MM.1S (cell line): ENCODE data around the gene NEURL1.

ENCODE experiments used
- DNase-seq: peaks from one replicate; pipeline ENCODE4 v3.0.0-alpha.2; 2015
- H2AFZ ChIP-seq: fragments of 300-600 bp; sonication (generic); 2 replicates; pipeline ENCODE4 v1.6.0; 2016; ENCODE audit warnings: antibody characterized with exemption, low read length
- H3F3A ChIP-seq: fragments of 300-600 bp; sonication (generic); 2 replicates; pipeline ENCODE4 v1.6.1; 2016; ENCODE audit warnings: mild to moderate bottlenecking, antibody characterized with exemption, low read length, moderate library complexity, mixed read lengths; ENCODE audit not compliant: insufficient read depth
- H3K27ac ChIP-seq: fragments of 300-600 bp; sonication (generic); 2 replicates; pipeline ENCODE4 v1.5.1; 2016; ENCODE audit warnings: mild to moderate bottlenecking, low read length
- H3K27me3 ChIP-seq: fragments of 300-600 bp; sonication (generic); replicated peaks from 2 replicates; pipeline ENCODE4 v1.6.0; 2016; ENCODE audit warnings: low read length; ENCODE audit not compliant: insufficient read depth
- H3K36me3 ChIP-seq: fragments of 300-600 bp; sonication (generic); replicated peaks from 2 replicates; pipeline ENCODE4 v1.6.1; 2016; ENCODE audit warnings: mild to moderate bottlenecking, low read length, mixed read lengths; ENCODE audit not compliant: insufficient read depth
- H3K4me1 ChIP-seq: fragments of 300-600 bp; sonication (generic); 2 replicates; pipeline ENCODE4 v1.6.1; 2016; ENCODE audit warnings: low read length, mixed read lengths
- H3K4me2 ChIP-seq: fragments of 300-600 bp; sonication (generic); 2 replicates; pipeline ENCODE4 v1.6.0; 2016; ENCODE audit warnings: low read depth, low read length
- H3K4me3 ChIP-seq: fragments of 300-600 bp; sonication (generic); 2 replicates; pipeline ENCODE4 v1.5.1; 2016; ENCODE audit warnings: low read length, mixed read lengths
- H3K79me2 ChIP-seq: fragments of 300-600 bp; sonication (generic); 2 replicates; pipeline ENCODE4 v1.6.1; 2016; ENCODE audit warnings: mixed run types, low read length, mixed read lengths
- H3K9ac ChIP-seq: fragments of 300-600 bp; sonication (generic); 2 replicates; pipeline ENCODE4 v1.6.1; 2016; ENCODE audit warnings: low read length, mixed read lengths
- H3K9me2 ChIP-seq: fragments of 300-600 bp; sonication (generic); replicated peaks from 2 replicates; pipeline ENCODE4 v1.6.1; 2016; ENCODE audit warnings: mild to moderate bottlenecking, low read length, mixed read lengths; ENCODE audit not compliant: insufficient read depth
- H3K9me3 ChIP-seq: fragments of 300-600 bp; sonication (generic); replicated peaks from 2 replicates; pipeline ENCODE4 v1.6.1; 2016; ENCODE audit warnings: mild to moderate bottlenecking, low read length, mixed read lengths; ENCODE audit not compliant: insufficient read depth
- H4K20me1 ChIP-seq: fragments of 300-600 bp; sonication (generic); 2 replicates; pipeline ENCODE4 v1.6.1; 2016; ENCODE audit warnings: mild to moderate bottlenecking, low read length, moderate library complexity, mixed read lengths; ENCODE audit not compliant: insufficient read depth
- EZH2 ChIP-seq: fragments of 300-600 bp; sonication (generic); optimal IDR thresholded peaks from 2 replicates; pipeline ENCODE3; 2017; ENCODE audit warnings: low read depth, mild to moderate bottlenecking, antibody characterized with exemption, low read length, mixed read lengths
- EZH2phosphoT487 ChIP-seq: fragments of 300-600 bp; sonication (generic); IDR thresholded peaks from 2 replicates; pipeline ENCODE4 v1.6.1; 2018; ENCODE audit warnings: antibody characterized with exemption, low read length
- TF ChIP-seq, protein P1 (sequence below): fragments of 300-600 bp; sonication (generic); IDR thresholded peaks from 2 replicates; pipeline ENCODE4 v1.5.1; 2016; ENCODE audit warnings: antibody characterized with exemption, low read length, mixed read lengths

Gene NEURL1

DNA sequence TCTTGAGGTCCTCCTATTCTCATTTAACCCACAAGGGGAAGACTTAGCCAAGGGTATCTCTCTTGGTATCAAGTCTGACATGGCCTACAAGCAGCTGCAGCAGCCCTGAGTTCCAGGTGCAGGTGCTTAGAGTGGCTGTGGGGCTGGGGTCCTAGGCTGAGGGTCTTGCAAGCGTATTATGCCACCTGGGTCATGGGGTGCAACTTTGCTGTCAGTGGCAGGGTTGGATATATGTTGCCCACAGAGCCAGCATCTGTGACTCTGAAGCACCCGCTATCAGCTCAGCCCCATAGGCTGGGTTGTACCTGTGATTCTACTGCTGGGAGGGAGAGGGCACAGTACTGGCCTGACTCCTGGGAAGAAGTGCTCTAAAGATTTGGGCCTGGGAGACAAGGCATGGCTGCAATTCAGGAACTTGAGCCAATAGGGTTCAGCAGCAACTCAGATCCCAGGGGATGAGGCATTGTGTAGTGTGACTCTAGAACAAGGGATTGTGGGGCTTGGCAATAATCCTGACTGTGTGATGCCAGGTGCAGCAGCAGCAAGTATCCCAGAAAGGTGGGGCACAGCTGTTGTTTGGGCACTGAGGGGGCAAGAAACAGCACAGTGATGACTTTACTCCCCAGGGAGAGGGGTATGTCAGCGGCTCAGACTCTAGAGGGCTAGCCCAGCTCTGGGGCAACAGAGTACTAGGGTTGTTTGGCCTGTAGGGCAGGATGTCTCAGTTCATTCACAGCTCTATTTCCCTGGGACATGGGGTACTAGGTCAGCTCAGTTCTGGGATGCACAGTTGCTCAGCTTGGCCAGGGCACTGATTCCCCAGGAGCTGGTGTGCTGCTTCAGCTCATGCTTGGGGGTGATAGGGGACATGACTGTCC, 41.4 kb downstream of the NEURL1 start:
- no peaks in the 10 kb centered on the region for H3K9me3 ChIP-seq
- no peaks in the 10 kb centered on the region for H3K36me3 ChIP-seq
- no peak for TF ChIP-seq EZH2phosphoT487
- TF ChIP-seq, protein P1, sequence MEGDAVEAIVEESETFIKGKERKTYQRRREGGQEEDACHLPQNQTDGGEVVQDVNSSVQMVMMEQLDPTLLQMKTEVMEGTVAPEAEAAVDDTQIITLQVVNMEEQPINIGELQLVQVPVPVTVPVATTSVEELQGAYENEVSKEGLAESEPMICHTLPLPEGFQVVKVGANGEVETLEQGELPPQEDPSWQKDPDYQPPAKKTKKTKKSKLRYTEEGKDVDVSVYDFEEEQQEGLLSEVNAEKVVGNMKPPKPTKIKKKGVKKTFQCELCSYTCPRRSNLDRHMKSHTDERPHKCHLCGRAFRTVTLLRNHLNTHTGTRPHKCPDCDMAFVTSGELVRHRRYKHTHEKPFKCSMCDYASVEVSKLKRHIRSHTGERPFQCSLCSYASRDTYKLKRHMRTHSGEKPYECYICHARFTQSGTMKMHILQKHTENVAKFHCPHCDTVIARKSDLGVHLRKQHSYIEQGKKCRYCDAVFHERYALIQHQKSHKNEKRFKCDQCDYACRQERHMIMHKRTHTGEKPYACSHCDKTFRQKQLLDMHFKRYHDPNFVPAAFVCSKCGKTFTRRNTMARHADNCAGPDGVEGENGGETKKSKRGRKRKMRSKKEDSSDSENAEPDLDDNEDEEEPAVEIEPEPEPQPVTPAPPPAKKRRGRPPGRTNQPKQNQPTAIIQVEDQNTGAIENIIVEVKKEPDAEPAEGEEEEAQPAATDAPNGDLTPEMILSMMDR, result no peak
- TF ChIP-seq EZH2, result no peak
- H3K79me2 ChIP-seq, result no peaks in the 10 kb centered on the region
- H3F3A ChIP-seq, result no peaks in the 10 kb centered on the region
- H3K4me1 ChIP-seq, result peaks cover 4% of the 10 kb centered on the region; the same call in 1 of the 2 replicates
- H3K4me3 ChIP-seq, result no peak overlapping the region
- H3K9me2 ChIP-seq, result no peaks in the 10 kb centered on the region
- no peaks in the 10 kb centered on the region for H3K27me3 ChIP-seq
- DNase-seq, result no peak
- no peak overlapping the region for H3K4me2 ChIP-seq
- no peak overlapping the region for H3K9ac ChIP-seq
- no peaks in the 10 kb centered on the region for H4K20me1 ChIP-seq
- no peak overlapping the region for H3K27ac ChIP-seq
- no peak overlapping the region for H2AFZ ChIP-seq

DNA sequence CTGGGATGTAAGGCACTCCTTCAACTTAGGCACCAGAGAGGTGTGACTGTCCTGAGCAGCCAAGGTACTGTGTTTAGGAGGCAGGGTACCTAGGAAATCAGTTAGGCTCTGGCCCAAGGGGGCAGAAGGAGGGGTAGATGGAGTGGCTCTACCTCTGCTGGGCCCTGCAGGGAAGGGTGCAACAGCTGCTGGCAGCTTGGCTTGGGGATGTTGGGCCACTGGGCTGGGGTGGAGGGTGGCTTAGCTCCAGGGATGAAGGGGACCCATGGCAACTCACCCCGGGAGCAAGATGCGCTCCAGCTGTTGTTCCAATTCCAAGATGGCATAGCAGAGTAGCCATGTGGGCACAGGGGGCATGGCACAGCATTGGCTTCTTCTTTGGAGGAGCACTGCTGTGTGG, 42.1 kb downstream of the NEURL1 start:
- no peaks in the 10 kb centered on the region for H3K9me2 ChIP-seq
- H3K4me3 ChIP-seq, result no peak overlapping the region
- H3F3A ChIP-seq, result no peaks in the 10 kb centered on the region
- no peak overlapping the region for H3K9ac ChIP-seq
- H3K4me2 ChIP-seq, result no peak overlapping the region
- no peaks in the 10 kb centered on the region for H3K27me3 ChIP-seq
- no peak for DNase-seq
- no peaks in the 10 kb centered on the region for H4K20me1 ChIP-seq
- no peaks in the 10 kb centered on the region for H3K79me2 ChIP-seq
- H3K4me1 ChIP-seq, result no peaks in the 10 kb centered on the region
- H3K27ac ChIP-seq, result no peak overlapping the region
- TF ChIP-seq, protein P1, result no peak
- TF ChIP-seq EZH2phosphoT487 (no peak), EZH2 (no peak)
- no peaks in the 10 kb centered on the region for H3K9me3 ChIP-seq
- H2AFZ ChIP-seq, result no peak overlapping the region
- no peaks in the 10 kb centered on the region for H3K36me3 ChIP-seq

DNA sequence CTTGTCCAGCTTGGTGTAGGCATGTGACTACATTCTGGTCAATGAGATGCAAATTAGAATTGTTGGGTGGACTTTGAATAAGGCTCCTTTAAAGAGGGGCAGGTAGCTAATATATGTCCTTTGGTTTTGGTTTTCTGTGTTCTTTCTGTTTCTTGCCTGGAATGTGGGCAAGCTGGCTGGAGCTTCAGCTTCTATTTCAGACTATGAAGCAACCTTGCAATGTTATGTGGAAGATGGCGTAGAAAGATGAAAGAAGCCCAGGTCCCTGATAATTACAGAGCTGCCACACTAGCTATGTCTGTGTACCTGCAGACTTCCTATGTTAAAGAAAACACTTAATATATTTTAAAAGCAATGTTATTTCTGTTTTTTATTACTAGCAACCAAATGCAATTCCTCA, 46.2 kb downstream of the NEURL1 start:
- Histone ChIP-seq H3K36me3 (no peaks in the 10 kb centered on the region), H3K9me2 (no peaks in the 10 kb centered on the region), H3F3A (0 out of 2 replicates have a peak, but pooled peaks cover 5% of the 10 kb centered on the region), H3K4me3 (no peak overlapping the region), H4K20me1 (no peaks in the 10 kb centered on the region), H3K27ac (no peak overlapping the region), H2AFZ (no peak overlapping the region), H3K79me2 (no peaks in the 10 kb centered on the region), H3K4me2 (no peak overlapping the region), H3K27me3 (no peaks in the 10 kb centered on the region), H3K4me1 (peaks cover 10% of the 10 kb centered on the region), H3K9me3 (no peaks in the 10 kb centered on the region), H3K9ac (no peak overlapping the region)
- no peak for DNase-seq
- TF ChIP-seq EZH2phosphoT487, result no peak
- no peak for TF ChIP-seq EZH2
- TF ChIP-seq, protein P1, result no peak
